Mucosa of stomach (tissue), 1 donor: ENCODE data around the gene CRPPA.

Source experiments
- H3K27me3 ChIP-seq: one replicate; pipeline ENCODE4 v1.7.0; 2013; ENCODE audit warnings: mild to moderate bottlenecking, low read length; ENCODE audit not compliant: control insufficient read depth, insufficient read depth
- H3K36me3 ChIP-seq: one replicate; pipeline ENCODE4 v1.7.0; 2013; ENCODE audit warnings: low read length; ENCODE audit not compliant: control insufficient read depth, insufficient read depth
- H3K4me1 ChIP-seq: one replicate; pipeline ENCODE4 v1.7.0; 2013; ENCODE audit warnings: mild to moderate bottlenecking, low read length; ENCODE audit not compliant: control insufficient read depth, insufficient read depth
- H3K4me3 ChIP-seq: one replicate; pipeline ENCODE4 v1.7.0; 2013; ENCODE audit warnings: low read length
- H3K9ac ChIP-seq: one replicate; pipeline ENCODE4 v1.7.0; 2013; ENCODE audit warnings: mild to moderate bottlenecking, low read length, moderate library complexity
- H3K9me3 ChIP-seq: one replicate; pipeline ENCODE4 v1.7.0; 2013; ENCODE audit warnings: mild to moderate bottlenecking, low read length, moderate library complexity; ENCODE audit not compliant: control insufficient read depth
- donor health status: Pancreatic carcinoma.

The CRPPA gene

DNA sequence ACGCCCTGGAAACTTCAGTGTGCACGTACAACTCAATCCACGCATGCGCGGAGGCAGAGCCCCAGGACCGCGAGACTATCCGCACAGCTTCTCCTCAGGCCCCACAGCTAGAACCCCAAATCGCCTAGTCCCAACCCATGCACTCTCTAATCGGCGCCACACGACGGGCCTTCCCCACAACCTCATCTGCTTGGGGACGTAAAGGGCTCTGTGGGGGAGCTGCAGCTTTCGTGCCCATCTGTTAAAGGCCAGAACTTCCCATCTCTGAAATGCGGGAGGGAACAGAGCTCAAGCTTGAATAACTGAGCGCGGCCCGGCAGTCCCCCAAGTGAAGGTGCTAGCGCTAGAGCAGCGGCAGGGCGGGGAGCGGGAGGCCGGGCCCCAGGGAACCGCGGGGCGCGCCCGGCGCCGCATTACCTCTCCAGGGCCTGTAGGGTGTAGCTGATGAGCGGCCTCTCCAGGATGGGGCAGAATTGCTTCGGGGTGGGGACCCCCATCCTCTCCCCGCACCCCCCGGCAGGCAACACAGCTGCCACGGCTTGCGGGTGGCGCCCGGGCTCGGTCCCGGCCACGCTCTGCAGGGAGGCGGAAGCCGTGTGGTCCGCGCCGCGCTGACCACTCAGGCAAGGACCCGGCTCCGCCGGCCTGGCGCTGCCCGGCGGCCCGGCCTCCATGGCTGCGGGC is 547 bp downstream of the CRPPA start:
- H3K36me3 ChIP-seq = no peaks in the 10 kb centered on the region

DNA sequence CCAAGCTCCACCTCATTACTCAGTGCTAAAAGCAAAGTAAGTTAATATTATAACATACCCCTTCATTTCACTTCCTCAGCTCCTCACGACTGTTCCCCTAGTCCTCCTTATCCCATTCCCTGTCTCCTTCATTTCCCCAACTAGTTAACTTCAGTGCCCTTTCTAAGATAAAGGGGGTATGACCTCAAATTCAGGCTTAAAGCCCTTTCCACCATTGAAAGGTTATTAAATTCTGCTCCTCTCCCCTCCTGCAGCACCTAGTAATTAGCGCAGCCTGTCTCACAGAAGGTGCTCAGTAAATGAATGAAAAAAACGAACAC is 1.0 kb downstream of the CRPPA start:
- H3K36me3 ChIP-seq = no peaks in the 10 kb centered on the region
- H3K4me1 ChIP-seq = peaks cover 33% of the 10 kb centered on the region
- peak overlapping the region; percentile 96 for H3K9ac ChIP-seq
- peak overlapping the region; percentile 85 for H3K4me3 ChIP-seq
- H3K9me3 ChIP-seq = no peaks in the 10 kb centered on the region
- H3K27me3 ChIP-seq = no peaks in the 10 kb centered on the region

More for the DNA sequence above, 547 bp downstream of the CRPPA start:
- Histone ChIP-seq H3K4me1 (peaks cover 33% of the 10 kb centered on the region), H3K27me3 (no peaks in the 10 kb centered on the region), H3K9ac (peak overlapping the region; percentile 96), H3K4me3 (peak overlapping the region; percentile 85), H3K9me3 (no peaks in the 10 kb centered on the region)

DNA sequence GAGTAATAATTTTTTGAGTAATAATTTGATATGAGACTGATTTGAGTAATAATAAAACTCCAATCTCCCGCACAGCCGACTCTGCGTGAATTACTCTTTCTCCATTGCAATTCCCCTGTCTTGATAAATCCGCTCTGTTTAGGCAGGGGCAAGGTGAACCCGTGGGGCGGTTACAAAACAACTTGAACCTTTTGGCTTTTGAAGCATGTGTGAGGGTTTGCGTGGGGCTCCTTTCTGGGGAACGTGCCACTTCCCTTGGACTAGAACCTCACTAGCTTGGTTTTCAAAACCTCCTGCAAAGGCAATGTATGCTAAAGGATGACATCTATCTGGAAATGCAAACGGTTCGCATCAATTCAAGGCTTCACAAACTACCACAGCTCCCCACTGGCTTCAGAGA is 1.5 kb downstream of the CRPPA start:
- Histone ChIP-seq H3K9me3 (no peaks in the 10 kb centered on the region), H3K36me3 (no peaks in the 10 kb centered on the region), H3K4me3 (peak overlapping the region; percentile 85), H3K4me1 (peaks cover 33% of the 10 kb centered on the region), H3K27me3 (no peaks in the 10 kb centered on the region), H3K9ac (peak overlapping the region; percentile 96)

DNA sequence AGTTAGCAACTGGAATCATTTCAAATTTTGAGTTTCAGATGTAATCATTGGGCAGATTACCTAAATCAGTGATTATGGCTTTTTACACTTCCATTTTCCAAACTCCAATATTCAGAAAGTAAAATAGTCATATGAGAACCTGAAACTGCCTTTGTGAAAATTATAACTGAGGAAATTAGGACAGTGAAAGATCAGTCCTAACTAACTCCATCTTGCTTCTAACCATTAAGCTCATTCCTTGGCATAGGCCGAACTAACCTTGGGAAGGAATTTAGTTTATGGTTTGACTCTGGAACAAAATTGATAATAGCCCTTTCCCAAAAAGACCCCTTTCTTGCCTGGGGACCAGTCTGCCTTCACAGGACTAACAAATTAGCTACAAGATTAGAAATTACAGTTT is 2.2 kb downstream of the CRPPA start:
- Histone ChIP-seq H3K4me3 (no peak overlapping the region), H3K27me3 (no peaks in the 10 kb centered on the region), H3K36me3 (no peaks in the 10 kb centered on the region), H3K9ac (no peak overlapping the region), H3K9me3 (no peaks in the 10 kb centered on the region), H3K4me1 (peaks cover 31% of the 10 kb centered on the region)

DNA sequence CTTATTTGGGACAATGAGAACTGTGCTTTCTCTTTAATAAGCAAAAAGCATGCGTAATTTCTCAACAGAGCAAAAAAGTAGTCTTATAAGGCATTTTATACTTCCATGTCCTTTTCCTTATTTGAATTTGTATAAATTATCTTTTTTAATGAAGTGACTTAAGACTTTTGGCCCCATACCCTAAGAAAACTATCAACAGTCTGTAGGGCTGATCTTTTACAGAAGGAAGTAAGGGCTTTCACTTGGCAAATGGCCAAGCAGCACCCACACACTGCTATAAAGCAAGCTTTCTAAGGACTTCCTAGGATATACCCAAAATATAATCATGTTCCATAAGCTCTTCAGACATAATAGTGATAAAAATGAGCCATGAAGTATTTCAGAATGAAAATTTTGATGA is 3.4 kb downstream of the CRPPA start:
- no peaks in the 10 kb centered on the region for H3K36me3 ChIP-seq
- H3K4me3 ChIP-seq = no peak overlapping the region
- H3K9ac ChIP-seq = no peak overlapping the region
- peaks cover 24% of the 10 kb centered on the region for H3K4me1 ChIP-seq
- H3K27me3 ChIP-seq = no peaks in the 10 kb centered on the region
- H3K9me3 ChIP-seq = no peaks in the 10 kb centered on the region

DNA sequence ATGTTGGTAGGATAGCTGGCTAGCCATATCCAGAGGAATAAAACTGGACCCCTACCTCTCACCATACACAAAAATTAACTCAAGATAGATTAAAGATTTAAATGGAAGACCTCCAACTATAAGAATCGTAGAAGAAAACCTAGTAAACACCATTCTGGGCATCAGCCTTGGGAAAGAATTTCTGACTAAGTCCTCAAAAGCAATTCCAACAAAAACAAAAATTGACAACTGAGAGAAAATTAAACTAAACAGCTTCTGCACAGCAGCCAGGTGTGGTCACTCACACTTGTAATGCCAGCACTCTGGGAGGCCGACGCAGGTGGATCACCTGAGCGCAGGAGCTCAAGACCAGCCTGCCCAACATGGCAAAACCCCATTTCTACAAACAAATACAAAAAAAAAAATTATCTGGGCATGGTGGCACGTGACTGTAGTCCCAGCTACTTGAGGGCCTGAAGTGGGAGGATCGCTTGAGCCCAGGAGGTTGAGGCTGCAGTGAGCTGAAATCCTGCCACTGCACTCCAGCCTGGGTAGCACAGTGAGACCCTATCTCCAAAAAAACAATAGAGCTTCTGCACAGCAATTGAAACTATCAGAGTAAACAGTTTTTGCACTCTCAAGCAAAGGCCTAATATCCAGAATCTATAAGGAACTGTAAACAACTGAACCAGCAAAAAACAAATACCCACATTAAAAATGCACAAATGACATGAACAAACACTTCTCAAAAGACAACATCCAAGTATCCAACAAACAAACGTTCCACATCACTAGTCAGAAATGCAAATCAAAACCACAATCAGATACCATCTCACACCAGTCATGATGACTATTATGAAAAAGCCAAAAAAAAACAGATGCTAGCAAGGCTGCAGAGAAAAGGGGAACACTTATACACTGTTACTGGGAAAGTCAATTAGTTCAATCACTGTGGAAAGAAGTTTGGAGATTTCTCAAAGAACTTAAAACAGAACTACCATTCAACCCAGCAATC is 4.8 kb downstream of the CRPPA start:
- Histone ChIP-seq H3K4me3 (no peak overlapping the region), H3K4me1 (peaks cover 13% of the 10 kb centered on the region), H3K9me3 (no peaks in the 10 kb centered on the region), H3K9ac (no peak overlapping the region), H3K27me3 (no peaks in the 10 kb centered on the region), H3K36me3 (no peaks in the 10 kb centered on the region)

DNA sequence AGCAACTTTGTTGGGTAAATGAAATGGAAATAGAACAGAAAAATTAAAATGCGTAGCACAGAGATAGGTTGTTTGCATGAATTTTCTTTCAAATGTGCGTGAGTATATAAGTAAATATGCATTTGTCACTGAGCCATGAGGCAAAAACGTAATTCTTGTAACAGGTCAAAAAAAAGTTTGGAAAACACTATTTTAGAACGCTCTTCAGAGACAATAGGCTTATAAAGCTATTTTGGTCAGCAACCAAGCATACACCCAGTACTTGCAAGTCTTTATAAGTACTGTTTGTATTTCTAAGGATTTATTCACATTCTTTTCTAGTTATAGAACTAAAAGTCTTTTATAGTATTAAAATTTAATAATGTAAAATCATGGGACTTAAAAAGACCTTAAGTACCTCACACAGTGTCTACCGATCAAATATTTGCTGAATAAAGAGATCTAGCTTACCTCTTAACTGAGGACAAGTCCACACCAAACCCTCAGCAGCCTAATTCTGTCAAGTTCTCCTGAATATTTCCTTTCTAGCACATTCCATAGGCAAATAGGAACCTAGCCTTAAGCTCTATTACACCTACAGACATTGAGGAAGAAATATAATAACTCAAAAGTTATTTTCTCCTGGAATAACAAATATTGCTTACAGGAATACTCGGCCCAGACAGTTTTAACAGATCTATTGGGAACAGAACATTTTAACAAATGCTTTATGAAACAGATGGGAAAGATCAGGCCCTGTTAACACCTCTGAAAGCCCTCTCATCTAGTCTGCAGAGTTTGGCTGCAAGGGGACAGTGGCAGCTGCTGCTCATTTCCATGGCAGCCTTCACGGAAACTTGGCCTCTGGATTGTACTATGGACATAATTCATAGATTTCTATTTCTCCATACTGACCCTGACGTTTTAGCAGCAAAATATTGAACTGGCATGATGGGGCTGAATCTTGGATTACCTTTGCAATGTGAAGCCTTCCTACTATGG is 8.8 kb downstream of the CRPPA start:
- no peak overlapping the region for H3K4me3 ChIP-seq
- H3K36me3 ChIP-seq = no peaks in the 10 kb centered on the region

DNA sequence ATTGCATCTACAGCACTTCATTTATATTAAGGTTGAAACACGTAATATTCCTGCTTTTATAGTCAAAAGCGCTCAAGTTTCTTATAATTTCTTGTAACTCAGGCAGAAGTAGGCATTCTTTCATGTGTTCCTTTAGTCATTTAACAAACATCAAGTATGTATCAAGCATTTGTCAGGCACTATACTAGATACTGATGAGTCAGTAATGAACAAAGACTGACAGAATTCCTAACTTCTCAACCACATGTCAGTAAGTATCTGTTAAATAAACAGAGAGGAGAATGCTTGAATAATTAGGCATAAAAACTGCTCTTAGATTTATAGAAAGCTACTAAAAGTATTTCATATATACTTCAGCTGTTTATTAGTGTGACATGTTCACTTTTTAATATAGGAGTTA is 9.9 kb downstream of the CRPPA start:
- Histone ChIP-seq H3K9me3 (no peaks in the 10 kb centered on the region), H3K27me3 (no peaks in the 10 kb centered on the region), H3K9ac (no peak overlapping the region), H3K4me3 (no peak overlapping the region), H3K4me1 (peaks cover 6% of the 10 kb centered on the region), H3K36me3 (no peaks in the 10 kb centered on the region)

More for the DNA sequence above, 8.8 kb downstream of the CRPPA start:
- Histone ChIP-seq H3K27me3 (no peaks in the 10 kb centered on the region), H3K9ac (no peak overlapping the region), H3K4me1 (peaks cover 6% of the 10 kb centered on the region), H3K9me3 (no peaks in the 10 kb centered on the region)

DNA sequence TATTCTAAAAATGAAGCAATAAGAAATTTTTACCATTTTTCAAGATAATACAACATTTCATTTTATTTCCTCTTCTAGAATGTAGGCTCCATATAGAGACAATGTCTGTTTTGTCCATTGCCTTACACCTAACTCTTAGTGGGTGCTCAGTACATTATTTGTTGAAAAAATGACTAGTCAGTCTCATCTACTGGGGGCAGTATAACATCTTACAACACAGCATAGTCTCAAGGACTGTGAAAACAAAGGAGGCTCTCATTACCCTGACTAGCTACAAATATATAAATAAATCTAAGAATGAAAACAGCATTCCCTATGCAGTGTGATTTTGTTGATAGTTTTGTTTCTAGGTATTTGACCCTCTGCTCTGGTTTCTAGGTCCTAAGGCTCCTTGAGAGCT is 11.6 kb downstream of the CRPPA start:
- Histone ChIP-seq H3K36me3 (no peaks in the 10 kb centered on the region), H3K27me3 (no peaks in the 10 kb centered on the region), H3K4me3 (no peak overlapping the region), H3K9me3 (no peaks in the 10 kb centered on the region), H3K9ac (no peak overlapping the region), H3K4me1 (peaks cover 6% of the 10 kb centered on the region)

DNA sequence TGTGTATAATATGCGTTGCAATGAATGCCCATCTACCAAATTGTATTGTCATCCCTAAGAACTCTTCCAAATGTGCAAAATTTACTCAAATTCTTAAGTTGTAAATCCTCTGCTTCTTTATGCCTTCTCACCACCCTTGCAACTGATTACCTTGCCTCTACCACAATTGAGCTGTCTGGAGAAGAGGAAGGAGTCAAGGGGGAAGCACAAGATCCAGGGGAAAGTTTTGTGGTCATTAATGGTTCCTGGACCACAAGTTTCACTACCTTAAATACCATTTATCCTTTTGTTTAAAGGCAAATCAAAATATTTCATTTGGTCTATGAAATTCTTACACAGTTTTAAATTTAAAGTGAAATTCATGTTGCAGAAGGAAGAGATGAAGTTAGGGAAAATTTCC is 16.7 kb downstream of the CRPPA start:
- H3K4me3 ChIP-seq = no peak overlapping the region
- H3K9ac ChIP-seq = no peak overlapping the region
- no peaks in the 10 kb centered on the region for H3K27me3 ChIP-seq
- no peaks in the 10 kb centered on the region for H3K9me3 ChIP-seq
- no peaks in the 10 kb centered on the region for H3K36me3 ChIP-seq
- H3K4me1 ChIP-seq = no peaks in the 10 kb centered on the region

DNA sequence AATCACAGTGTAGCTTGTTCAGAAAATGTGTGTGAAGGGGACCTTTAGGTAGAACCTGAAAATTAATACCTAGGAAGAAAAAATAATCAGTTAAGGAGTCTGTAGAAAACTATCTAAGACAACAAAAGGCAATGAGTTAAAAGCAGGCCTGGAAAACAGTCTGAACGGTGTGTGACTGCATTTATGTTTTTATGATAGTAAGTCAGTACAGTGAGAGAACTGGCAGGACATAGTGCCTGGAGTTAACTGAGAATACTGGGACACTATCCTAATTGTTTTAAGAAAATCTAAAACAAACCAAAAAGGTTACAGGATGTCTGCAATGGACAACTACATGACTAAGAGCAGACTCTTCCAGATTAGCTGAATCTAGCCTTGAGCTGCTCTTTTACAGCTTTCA is 17.9 kb downstream of the CRPPA start:
- Histone ChIP-seq H3K4me3 (no peak overlapping the region), H3K36me3 (no peaks in the 10 kb centered on the region), H3K9me3 (no peaks in the 10 kb centered on the region), H3K27me3 (no peaks in the 10 kb centered on the region), H3K9ac (no peak overlapping the region), H3K4me1 (no peaks in the 10 kb centered on the region)
